Panc1 (cell line): ENCODE results near the gene FGF4. TPM values are rescaled to one million over a fixed set of nuclear protein-coding genes. Genes with fewer than 3 reads are reported as not detected.

Source experiments
- ATAC-seq: fragments of 200-7000 bp; cut with Tn5 transposase; 2 replicates; pipeline ENCODE4 v1.9.1; 2020; ENCODE audit warnings: mild to moderate bottlenecking, moderate library complexity
- BruUV-seq: library from RNA; stranded (reverse); fragments of 400-500 nt; replicated peaks from 2 replicates; lab custom pipeline; 2021; lab: Mats Ljungman, UMichigan
- CTCF ChIA-PET: fragments of 300-600 bp; sonication (Branson Sonifier 250); formaldehyde crosslinking; loops from one replicate; lab custom pipeline; 2022; ENCODE audit warnings: antibody characterized with exemption; lab: Charles Lee
- POLR2A ChIA-PET: fragments of 300-600 bp; sonication (Branson Sonifier 250); formaldehyde crosslinking; loops from one replicate; lab custom pipeline; 2022; ENCODE audit warnings: antibody characterized with exemption; lab: Charles Lee
- DNase-seq: peaks from one replicate; pipeline ENCODE4 v3.0.0-alpha.2; 2010; ENCODE audit warnings: low read depth, low spot score
- H3K27ac ChIP-seq: 2 replicates; pipeline ENCODE4 v1.5.1; 2011; ENCODE audit warnings: mild to moderate bottlenecking, low read length, inconsistent platforms
- H3K27me3 ChIP-seq: fragments of 200-500 bp; sonication (Bioruptor generic); 2 replicates; pipeline ENCODE4 v1.6.0; 2014; ENCODE audit warnings: low read length, inconsistent platforms; ENCODE audit not compliant: control insufficient read depth, insufficient read depth
- H3K36me3 ChIP-seq: fragments of 200-500 bp; sonication (Bioruptor generic); 2 replicates; pipeline ENCODE4 v1.5.1; 2014; ENCODE audit warnings: inconsistent platforms, mild to moderate bottlenecking, low read length, moderate library complexity; ENCODE audit not compliant: control insufficient read depth, insufficient read depth
- H3K4me1 ChIP-seq: 2 replicates; pipeline ENCODE4 v1.5.1; 2011; ENCODE audit warnings: inconsistent platforms, mild to moderate bottlenecking, low read length, moderate library complexity; ENCODE audit not compliant: control insufficient read depth, insufficient read depth
- H3K4me3 ChIP-seq, 2 experiments: 2 replicates each; pipeline ENCODE4 v1.5.1; 2011 to 2012; ENCODE audit warnings: low read depth in 2 of 2, low read length in 2 of 2, mild to moderate bottlenecking in 2 of 2, inconsistent platforms in 1 of 2, moderate library complexity in 1 of 2
- H3K9me3 ChIP-seq: fragments of 200-500 bp; sonication (Bioruptor generic); 2 replicates; pipeline ENCODE4 v1.5.1; 2014; ENCODE audit warnings: low read depth, mild to moderate bottlenecking, inconsistent platforms, low read length, moderate library complexity; ENCODE audit not compliant: control insufficient read depth, insufficient read depth
- POLR2AphosphoS5 ChIP-seq: IDR thresholded peaks from 2 replicates; pipeline ENCODE4 v1.6.1; 2012; ENCODE audit warnings: mild to moderate bottlenecking, low read depth, low read length, moderate library complexity
- SIN3A ChIP-seq: IDR thresholded peaks from 2 replicates; pipeline ENCODE4 v1.6.1; 2012; ENCODE audit warnings: low read depth, mild to moderate bottlenecking, low read length, moderate library complexity, borderline replicate concordance; ENCODE audit not compliant: insufficient read depth
- TCF7L2 ChIP-seq: IDR thresholded peaks from 2 replicates; pipeline ENCODE4 v1.6.1; 2011; ENCODE audit warnings: mild to moderate bottlenecking, low read depth, low read length, inconsistent platforms
- in situ Hi-C: cut with HindIII; loops from 2 replicates; pipeline ENCODE4 v1.10.0; 2016; ENCODE audit warnings: low sequenced_read_pairs, low pct_unique_long_range_greater_than_20kb
- intact Hi-C: fragments of 100-400 bp; cut with micrococcal nuclease; formaldehyde crosslinking; loops from one replicate; pipeline ENCODE4 v1.10.0; 2022; ENCODE audit not compliant: unreplicated experiment
- total RNA-seq: library from RNA; stranded (reverse); gene quantifications from one replicate; pipeline ENCODE4 v1.2.1, GENCODE V29; 2021; ENCODE audit not compliant: unreplicated experiment
- TF ChIP-seq, protein P1 (sequence below), 2 experiments: IDR thresholded peaks; 2 replicates each; pipeline ENCODE4 v1.6.1; 2011 to 2012; ENCODE audit warnings: low read depth in 2 of 2, control low read depth in 1 of 2, low read length in 1 of 2, mild to moderate bottlenecking in 1 of 2, moderate library complexity in 1 of 2; ENCODE audit not compliant: insufficient read depth in 1 of 2
- TF ChIP-seq, protein P2 (sequence below): fragments of 450-650 bp; IDR thresholded peaks from 2 replicates; pipeline ENCODE4 v1.5.1; 2017; ENCODE audit warnings: mild to moderate bottlenecking

FGF4 gene
- total RNA-seq, 1 experiment from 2014 or later = not detected

DNA sequence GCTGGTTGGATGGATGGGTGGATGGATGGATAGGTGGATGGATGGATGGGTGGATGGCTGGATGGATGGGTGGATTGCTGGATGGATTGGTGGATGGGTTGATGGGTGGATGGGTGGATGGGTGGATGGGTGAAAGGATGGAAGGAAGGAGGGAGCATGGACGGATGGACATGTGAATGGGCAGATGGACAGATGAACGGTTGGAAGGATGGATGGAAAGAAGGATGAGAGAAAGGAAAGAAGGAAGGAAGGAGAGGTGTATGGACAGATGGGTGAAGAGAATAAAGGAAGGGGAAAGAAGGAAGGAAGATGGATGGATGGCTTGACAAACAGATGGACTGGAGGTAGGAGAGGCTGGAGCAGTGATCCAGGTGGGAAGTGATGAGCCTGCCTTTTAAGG, 38.7 kb upstream of the FGF4 start:
- peaks cover 15% of the 10 kb centered on the region for H3K27me3 ChIP-seq
- no peak overlapping the region for H3K27ac ChIP-seq
- H3K4me3 ChIP-seq = no peak overlapping the region
- DNase-seq (no peak), ATAC-seq (no peak)
- H3K9me3 ChIP-seq = no peaks in the 10 kb centered on the region
- TF ChIP-seq TCF7L2 (no peak), SIN3A (no peak), POLR2AphosphoS5 (no peak)
- TF ChIP-seq, protein P1, sequence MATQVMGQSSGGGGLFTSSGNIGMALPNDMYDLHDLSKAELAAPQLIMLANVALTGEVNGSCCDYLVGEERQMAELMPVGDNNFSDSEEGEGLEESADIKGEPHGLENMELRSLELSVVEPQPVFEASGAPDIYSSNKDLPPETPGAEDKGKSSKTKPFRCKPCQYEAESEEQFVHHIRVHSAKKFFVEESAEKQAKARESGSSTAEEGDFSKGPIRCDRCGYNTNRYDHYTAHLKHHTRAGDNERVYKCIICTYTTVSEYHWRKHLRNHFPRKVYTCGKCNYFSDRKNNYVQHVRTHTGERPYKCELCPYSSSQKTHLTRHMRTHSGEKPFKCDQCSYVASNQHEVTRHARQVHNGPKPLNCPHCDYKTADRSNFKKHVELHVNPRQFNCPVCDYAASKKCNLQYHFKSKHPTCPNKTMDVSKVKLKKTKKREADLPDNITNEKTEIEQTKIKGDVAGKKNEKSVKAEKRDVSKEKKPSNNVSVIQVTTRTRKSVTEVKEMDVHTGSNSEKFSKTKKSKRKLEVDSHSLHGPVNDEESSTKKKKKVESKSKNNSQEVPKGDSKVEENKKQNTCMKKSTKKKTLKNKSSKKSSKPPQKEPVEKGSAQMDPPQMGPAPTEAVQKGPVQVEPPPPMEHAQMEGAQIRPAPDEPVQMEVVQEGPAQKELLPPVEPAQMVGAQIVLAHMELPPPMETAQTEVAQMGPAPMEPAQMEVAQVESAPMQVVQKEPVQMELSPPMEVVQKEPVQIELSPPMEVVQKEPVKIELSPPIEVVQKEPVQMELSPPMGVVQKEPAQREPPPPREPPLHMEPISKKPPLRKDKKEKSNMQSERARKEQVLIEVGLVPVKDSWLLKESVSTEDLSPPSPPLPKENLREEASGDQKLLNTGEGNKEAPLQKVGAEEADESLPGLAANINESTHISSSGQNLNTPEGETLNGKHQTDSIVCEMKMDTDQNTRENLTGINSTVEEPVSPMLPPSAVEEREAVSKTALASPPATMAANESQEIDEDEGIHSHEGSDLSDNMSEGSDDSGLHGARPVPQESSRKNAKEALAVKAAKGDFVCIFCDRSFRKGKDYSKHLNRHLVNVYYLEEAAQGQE (IDR thresholded peaks at IDR 0.05; ENCODE audit: insufficient read depth in 1 of 2, low read depth in 2 of 2, low read length in 1 of 2) = no peak
- TF ChIP-seq, protein P2, sequence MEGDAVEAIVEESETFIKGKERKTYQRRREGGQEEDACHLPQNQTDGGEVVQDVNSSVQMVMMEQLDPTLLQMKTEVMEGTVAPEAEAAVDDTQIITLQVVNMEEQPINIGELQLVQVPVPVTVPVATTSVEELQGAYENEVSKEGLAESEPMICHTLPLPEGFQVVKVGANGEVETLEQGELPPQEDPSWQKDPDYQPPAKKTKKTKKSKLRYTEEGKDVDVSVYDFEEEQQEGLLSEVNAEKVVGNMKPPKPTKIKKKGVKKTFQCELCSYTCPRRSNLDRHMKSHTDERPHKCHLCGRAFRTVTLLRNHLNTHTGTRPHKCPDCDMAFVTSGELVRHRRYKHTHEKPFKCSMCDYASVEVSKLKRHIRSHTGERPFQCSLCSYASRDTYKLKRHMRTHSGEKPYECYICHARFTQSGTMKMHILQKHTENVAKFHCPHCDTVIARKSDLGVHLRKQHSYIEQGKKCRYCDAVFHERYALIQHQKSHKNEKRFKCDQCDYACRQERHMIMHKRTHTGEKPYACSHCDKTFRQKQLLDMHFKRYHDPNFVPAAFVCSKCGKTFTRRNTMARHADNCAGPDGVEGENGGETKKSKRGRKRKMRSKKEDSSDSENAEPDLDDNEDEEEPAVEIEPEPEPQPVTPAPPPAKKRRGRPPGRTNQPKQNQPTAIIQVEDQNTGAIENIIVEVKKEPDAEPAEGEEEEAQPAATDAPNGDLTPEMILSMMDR = no peak
- ChIA-PET CTCF (no interaction called here), POLR2A (no interaction called here)
- in situ Hi-C loops (no loop called here), intact Hi-C loops (no loop called here)
- BruUV-seq = no TSS peak
- peaks cover 5% of the 10 kb centered on the region for H3K4me1 ChIP-seq
- H3K36me3 ChIP-seq = no peaks in the 10 kb centered on the region

DNA sequence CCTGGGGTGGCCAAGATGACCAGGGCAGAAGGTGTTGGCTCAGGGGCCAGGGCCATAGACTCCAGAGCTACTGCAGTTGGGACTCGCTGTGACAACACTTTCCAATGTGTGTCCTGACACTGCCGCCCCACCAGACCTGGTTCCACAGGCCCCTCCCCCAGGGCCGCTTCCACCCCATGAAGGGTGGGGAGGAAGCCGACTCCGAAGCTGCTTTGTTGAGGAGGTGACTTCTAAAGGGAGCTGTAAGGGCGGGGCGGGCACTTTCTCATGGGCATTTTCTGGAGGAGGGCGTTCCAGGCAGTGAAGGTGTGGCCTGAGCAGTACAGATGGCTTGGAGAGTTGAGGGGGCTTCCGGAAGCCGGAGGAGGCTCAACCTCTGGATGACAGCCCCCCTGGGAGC, 37.8 kb upstream of the FGF4 start:
- intact Hi-C loops = no loop called here
- BruUV-seq = no TSS peak

More for the DNA sequence above, 37.8 kb upstream of the FGF4 start:
- Histone ChIP-seq H3K27me3 (peaks cover 15% of the 10 kb centered on the region), H3K4me3 (no peak overlapping the region), H3K36me3 (no peaks in the 10 kb centered on the region), H3K4me1 (peaks cover 1% of the 10 kb centered on the region), H3K27ac (no peak overlapping the region), H3K9me3 (no peaks in the 10 kb centered on the region)
- in situ Hi-C loops = no loop called here
- TF ChIP-seq, protein P2 = no peak
- TF ChIP-seq, protein P1 (IDR thresholded peaks at IDR 0.05; ENCODE audit: insufficient read depth in 1 of 2, low read depth in 2 of 2, low read length in 1 of 2) = no peak
- TF ChIP-seq TCF7L2 = no peak
- no peak for TF ChIP-seq POLR2AphosphoS5
- no peak for TF ChIP-seq SIN3A
- CTCF ChIA-PET = no interaction called here
- POLR2A ChIA-PET = no interaction called here
- DNase-seq (no peak), ATAC-seq (no peak)
